D721Med (cell line): ENCODE measurements around the gene TPGS2.

Experiments used
- DNase-seq: peaks from one replicate; pipeline ENCODE4 v3.0.0; 2011; ENCODE audit warnings: low spot score; ENCODE audit not compliant: insufficient read length
- FAIRE-seq: peaks from 2 replicates; lab custom pipeline; 2011; peaks lifted over from hg19 to GRCh38; lab: Jason Lieb, UNC
- CTCF ChIP-seq: IDR thresholded peaks from 2 replicates; pipeline ENCODE4 v1.5.1; 2012; ENCODE audit warnings: mild to moderate bottlenecking, control low read depth; ENCODE audit not compliant: insufficient read depth; ENCODE audit errors: missing control alignments

TPGS2 gene

GRCh38 chr18:36745219-36745975, 83.4 kb downstream of the TPGS2 start:
- no peak for TF ChIP-seq CTCF
- DNase-seq (no peak), FAIRE-seq (no peak)

GRCh38 chr18:36744261-36744876, 84.4 kb downstream of the TPGS2 start:
- FAIRE-seq (no peak), DNase-seq (no peak)
- no peak for TF ChIP-seq CTCF
